GM23338 (cell line): ENCODE results near the gene TBC1D5. TPM values are rescaled to one million over a fixed set of nuclear protein-coding genes. Genes with fewer than 3 reads are reported as not detected.
"Not testable (repeated sequence)": the region's sequence is repeated elsewhere in the genome, so short reads cannot be mapped to it uniquely, and the experiment has no call there.

Experiments used
- ATAC-seq: fragments of 200-7000 bp; cut with Tn5 transposase; 3 replicates; pipeline ENCODE4 v1.9.1; 2020
- DNase-seq: peaks from one replicate; pipeline ENCODE4 v3.0.0-alpha.2; 2015; ENCODE audit warnings: low spot score
- H2AFZ ChIP-seq: fragments of 200-600 bp; sonication (generic); 2 replicates; pipeline ENCODE4 v1.8.0; 2016; ENCODE audit warnings: antibody characterized with exemption, mild to moderate bottlenecking, moderate library complexity
- H3F3A ChIP-seq: fragments of 200-600 bp; sonication (generic); replicated peaks from 2 replicates; pipeline ENCODE4 v1.8.0; 2017; ENCODE audit warnings: antibody characterized with exemption, mixed run types, low read depth
- H3K27ac ChIP-seq: fragments of 200-600 bp; sonication (generic); 2 replicates; pipeline ENCODE4 v1.6.1; 2016; ENCODE audit warnings: low read depth
- H3K27me3 ChIP-seq: fragments of 200-600 bp; sonication (generic); 2 replicates; pipeline ENCODE4 v1.8.0; 2016; ENCODE audit warnings: mild to moderate bottlenecking, mixed run types, moderate library complexity; ENCODE audit not compliant: insufficient read depth
- H3K36me3 ChIP-seq: fragments of 200-600 bp; sonication (generic); 2 replicates; pipeline ENCODE4 v1.8.0; 2016; ENCODE audit warnings: mild to moderate bottlenecking; ENCODE audit not compliant: insufficient read depth
- H3K4me1 ChIP-seq: fragments of 200-600 bp; sonication (generic); 2 replicates; pipeline ENCODE4 v1.8.0; 2016; ENCODE audit warnings: mild to moderate bottlenecking, moderate library complexity; ENCODE audit not compliant: insufficient read depth
- H3K4me2 ChIP-seq: fragments of 200-600 bp; sonication (generic); 2 replicates; pipeline ENCODE4 v1.7.1; 2017; ENCODE audit warnings: mixed run types
- H3K4me3 ChIP-seq: fragments of 200-600 bp; sonication (generic); 2 replicates; pipeline ENCODE4 v1.6.1; 2016; ENCODE audit warnings: mixed run types
- H3K79me2 ChIP-seq: fragments of 200-600 bp; sonication (generic); replicated peaks from 2 replicates; pipeline ENCODE4 v1.8.0; 2017; ENCODE audit warnings: mild to moderate bottlenecking; ENCODE audit not compliant: insufficient read depth
- H3K9me2 ChIP-seq: fragments of 200-600 bp; sonication (generic); 2 replicates; pipeline ENCODE4 v1.8.0; 2017; ENCODE audit not compliant: insufficient read depth
- H4K20me1 ChIP-seq: fragments of 200-600 bp; sonication (generic); replicated peaks from 2 replicates; pipeline ENCODE4 v1.8.0; 2017; ENCODE audit warnings: mild to moderate bottlenecking; ENCODE audit not compliant: insufficient read depth
- H3K27ac Mint-ChIP-seq: 2 replicates; pipeline ENCODE4 v1.8.0; 2020; ENCODE audit warnings: inconsistent platforms, mild to moderate bottlenecking, moderate library complexity, mixed read lengths
- H3K27me3 Mint-ChIP-seq: 3 replicates; pipeline ENCODE4 v1.8.0; 2022; ENCODE audit warnings: low read depth, mild to moderate bottlenecking, moderate library complexity, mixed read lengths, inconsistent platforms; ENCODE audit not compliant: insufficient read depth, poor library complexity
- H3K36me3 Mint-ChIP-seq: 3 replicates; pipeline ENCODE4 v1.8.0; 2021; ENCODE audit warnings: low read depth, mild to moderate bottlenecking, inconsistent platforms, moderate library complexity, mixed read lengths
- H3K4me1 Mint-ChIP-seq: 3 replicates; pipeline ENCODE4 v1.8.0; 2020; ENCODE audit warnings: mild to moderate bottlenecking, inconsistent platforms, mixed read lengths
- H3K4me3 Mint-ChIP-seq: 3 replicates; pipeline ENCODE4 v1.8.0; 2021; ENCODE audit warnings: moderate library complexity, mild to moderate bottlenecking, inconsistent platforms, mixed read lengths
- H3K9me3 Mint-ChIP-seq: 3 replicates; pipeline ENCODE4 v1.8.0; 2020; ENCODE audit warnings: moderate library complexity, mild to moderate bottlenecking, inconsistent platforms, mixed read lengths
- polyA plus RNA-seq: library from polyadenylated mRNA; unstranded; fragments of >200 nt; fragmentation: Nextera tagmentation; extraction: Ambion mirVana; gene quantifications from 2 replicates; pipeline ENCODE4 v1.2.1, GENCODE V29; 2016
- total RNA-seq: library from RNA; depleted of rRNA; stranded (reverse); fragments of >200 nt; shearing (Covaris generic); gene quantifications from 2 replicates; pipeline ENCODE4 v1.2.3, GENCODE V29; 2014
- TF ChIP-seq, protein P1 (sequence below): fragments of 250-450 bp; sonication (Bioruptor Pico); IDR thresholded peaks from 2 replicates; pipeline ENCODE4 v1.5.0; 2020; ENCODE audit warnings: mild to moderate bottlenecking, moderate library complexity

Gene TBC1D5
- total and polyA plus RNA-seq, 2 experiments from 2014 or later = 21.8 to 48.1 TPM

DNA sequence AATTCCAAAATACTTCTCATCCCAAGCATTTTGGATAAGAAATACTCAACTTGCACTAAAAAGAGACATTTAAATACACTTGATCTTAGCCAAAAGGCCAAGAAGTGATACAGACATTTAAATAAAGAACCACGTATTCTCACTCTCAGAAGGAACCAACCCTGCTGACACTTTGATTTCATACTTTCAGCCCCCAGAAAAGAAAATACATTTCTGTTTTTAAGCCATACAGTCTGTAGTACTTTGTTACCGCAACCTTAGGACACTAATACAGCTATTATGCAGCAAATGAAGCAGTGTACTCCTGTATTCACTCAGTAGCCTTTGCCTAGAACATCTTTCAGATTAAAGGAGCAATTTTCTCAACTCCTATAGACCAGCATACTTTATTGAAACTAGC is 86.7 kb downstream of the TBC1D5 start (continued):
- TF ChIP-seq, protein P1, sequence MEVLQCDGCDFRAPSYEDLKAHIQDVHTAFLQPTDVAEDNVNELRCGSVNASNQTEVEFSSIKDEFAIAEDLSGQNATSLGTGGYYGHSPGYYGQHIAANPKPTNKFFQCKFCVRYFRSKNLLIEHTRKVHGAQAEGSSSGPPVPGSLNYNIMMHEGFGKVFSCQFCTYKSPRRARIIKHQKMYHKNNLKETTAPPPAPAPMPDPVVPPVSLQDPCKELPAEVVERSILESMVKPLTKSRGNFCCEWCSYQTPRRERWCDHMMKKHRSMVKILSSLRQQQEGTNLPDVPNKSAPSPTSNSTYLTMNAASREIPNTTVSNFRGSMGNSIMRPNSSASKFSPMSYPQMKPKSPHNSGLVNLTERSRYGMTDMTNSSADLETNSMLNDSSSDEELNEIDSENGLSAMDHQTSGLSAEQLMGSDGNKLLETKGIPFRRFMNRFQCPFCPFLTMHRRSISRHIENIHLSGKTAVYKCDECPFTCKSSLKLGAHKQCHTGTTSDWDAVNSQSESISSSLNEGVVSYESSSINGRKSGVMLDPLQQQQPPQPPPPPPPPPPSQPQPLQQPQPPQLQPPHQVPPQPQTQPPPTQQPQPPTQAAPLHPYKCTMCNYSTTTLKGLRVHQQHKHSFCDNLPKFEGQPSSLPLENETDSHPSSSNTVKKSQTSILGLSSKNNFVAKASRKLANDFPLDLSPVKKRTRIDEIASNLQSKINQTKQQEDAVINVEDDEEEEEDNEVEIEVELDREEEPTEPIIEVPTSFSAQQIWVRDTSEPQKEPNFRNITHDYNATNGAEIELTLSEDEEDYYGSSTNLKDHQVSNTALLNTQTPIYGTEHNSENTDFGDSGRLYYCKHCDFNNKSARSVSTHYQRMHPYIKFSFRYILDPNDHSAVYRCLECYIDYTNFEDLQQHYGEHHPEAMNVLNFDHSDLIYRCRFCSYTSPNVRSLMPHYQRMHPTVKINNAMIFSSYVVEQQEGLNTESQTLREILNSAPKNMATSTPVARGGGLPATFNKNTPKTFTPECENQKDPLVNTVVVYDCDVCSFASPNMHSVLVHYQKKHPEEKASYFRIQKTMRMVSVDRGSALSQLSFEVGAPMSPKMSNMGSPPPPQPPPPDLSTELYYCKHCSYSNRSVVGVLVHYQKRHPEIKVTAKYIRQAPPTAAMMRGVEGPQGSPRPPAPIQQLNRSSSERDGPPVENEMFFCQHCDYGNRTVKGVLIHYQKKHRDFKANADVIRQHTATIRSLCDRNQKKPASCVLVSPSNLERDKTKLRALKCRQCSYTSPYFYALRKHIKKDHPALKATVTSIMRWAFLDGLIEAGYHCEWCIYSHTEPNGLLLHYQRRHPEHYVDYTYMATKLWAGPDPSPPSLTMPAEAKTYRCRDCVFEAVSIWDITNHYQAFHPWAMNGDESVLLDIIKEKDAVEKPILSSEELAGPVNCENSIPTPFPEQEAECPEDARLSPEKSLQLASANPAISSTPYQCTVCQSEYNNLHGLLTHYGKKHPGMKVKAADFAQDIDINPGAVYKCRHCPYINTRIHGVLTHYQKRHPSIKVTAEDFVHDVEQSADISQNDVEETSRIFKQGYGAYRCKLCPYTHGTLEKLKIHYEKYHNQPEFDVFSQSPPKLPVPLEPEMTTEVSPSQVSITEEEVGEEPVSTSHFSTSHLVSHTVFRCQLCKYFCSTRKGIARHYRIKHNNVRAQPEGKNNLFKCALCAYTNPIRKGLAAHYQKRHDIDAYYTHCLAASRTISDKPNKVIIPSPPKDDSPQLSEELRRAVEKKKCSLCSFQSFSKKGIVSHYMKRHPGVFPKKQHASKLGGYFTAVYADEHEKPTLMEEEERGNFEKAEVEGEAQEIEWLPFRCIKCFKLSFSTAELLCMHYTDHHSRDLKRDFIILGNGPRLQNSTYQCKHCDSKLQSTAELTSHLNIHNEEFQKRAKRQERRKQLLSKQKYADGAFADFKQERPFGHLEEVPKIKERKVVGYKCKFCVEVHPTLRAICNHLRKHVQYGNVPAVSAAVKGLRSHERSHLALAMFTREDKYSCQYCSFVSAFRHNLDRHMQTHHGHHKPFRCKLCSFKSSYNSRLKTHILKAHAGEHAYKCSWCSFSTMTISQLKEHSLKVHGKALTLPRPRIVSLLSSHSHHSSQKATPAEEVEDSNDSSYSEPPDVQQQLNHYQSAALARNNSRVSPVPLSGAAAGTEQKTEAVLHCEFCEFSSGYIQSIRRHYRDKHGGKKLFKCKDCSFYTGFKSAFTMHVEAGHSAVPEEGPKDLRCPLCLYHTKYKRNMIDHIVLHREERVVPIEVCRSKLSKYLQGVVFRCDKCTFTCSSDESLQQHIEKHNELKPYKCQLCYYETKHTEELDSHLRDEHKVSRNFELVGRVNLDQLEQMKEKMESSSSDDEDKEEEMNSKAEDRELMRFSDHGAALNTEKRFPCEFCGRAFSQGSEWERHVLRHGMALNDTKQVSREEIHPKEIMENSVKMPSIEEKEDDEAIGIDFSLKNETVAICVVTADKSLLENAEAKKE (CRISPR knock-in tag) = no peak

DNA sequence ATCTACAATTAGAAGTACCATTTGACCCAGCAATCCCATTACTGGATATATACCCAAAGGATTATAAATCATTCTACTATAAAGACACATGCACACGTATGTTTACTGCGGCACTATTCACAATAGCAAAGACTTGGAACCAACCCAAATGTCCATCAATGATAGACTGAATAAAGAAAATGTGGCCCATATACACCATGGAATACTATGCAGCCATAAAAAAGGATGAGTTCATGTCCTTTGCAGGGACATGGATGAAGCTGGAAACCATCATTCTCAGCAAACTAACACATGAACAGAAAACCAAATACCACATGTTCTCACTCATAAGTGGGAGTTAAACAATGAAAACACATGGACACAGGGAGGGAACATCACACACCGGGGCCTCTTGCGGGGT is 92.7 kb downstream of the TBC1D5 start:
- H3K9me3 Mint-ChIP-seq, H3K4me1 ChIP-seq, H3K4me1 Mint-ChIP-seq, H3K36me3 Mint-ChIP-seq, H3K27ac ChIP-seq, DNase-seq, H3K27me3 Mint-ChIP-seq, H3K9me2 ChIP-seq, H3K4me3 ChIP-seq, H3K4me2 ChIP-seq, H3F3A ChIP-seq, H2AFZ ChIP-seq, ATAC-seq, H3K4me3 Mint-ChIP-seq, H3K36me3 ChIP-seq, H3K27me3 ChIP-seq, H4K20me1 ChIP-seq, H3K27ac Mint-ChIP-seq: not testable (repeated sequence)
- peaks cover 15% of the 10 kb centered on the region; the same call in 1 of the 2 replicates for H3K79me2 ChIP-seq

DNA sequence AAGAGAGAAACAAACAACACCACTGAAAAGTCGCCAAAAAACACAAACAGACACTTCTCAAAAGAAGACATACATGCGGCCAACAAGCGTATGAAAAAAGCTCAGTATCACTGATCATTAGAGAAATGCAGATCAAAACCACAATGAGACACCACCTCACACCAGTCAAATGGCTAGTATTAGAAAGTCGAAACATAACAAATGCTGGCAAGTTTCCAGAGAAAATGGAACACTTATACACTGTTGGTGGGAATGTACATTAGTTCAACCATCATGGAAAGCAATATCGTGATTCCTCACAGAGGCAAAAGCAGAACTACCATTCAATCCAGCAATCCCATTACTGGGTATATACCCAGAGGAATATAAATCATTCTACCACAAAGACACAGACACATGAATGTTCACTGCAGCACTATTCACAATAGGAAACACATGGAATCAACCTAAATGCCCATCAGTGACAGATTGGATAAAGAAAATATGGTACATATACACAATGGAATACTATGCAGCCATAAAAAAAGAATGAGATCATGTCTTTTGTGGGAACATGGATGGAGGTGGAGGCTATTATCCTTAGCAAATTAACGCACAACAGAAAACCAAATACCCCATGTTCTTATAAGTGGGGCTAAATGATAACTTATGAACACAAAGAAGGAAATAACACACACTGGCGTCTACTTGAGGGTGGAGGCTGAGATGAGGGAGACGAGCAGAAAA is 93.6 kb downstream of the TBC1D5 start:
- H3K27me3 Mint-ChIP-seq, H3K9me2 ChIP-seq, H3K4me1 Mint-ChIP-seq, H3K4me1 ChIP-seq, H3K36me3 ChIP-seq, H4K20me1 ChIP-seq, H3K27me3 ChIP-seq, H3K4me3 Mint-ChIP-seq, H2AFZ ChIP-seq, H3K36me3 Mint-ChIP-seq, H3K27ac ChIP-seq, DNase-seq, H3K4me2 ChIP-seq, H3K9me3 Mint-ChIP-seq, H3K4me3 ChIP-seq, H3K27ac Mint-ChIP-seq, ATAC-seq, H3F3A ChIP-seq: not testable (repeated sequence)
- peaks cover 15% of the 10 kb centered on the region for H3K79me2 ChIP-seq
